CD4-positive, alpha-beta T cell treated with Interleukin-6 at 100 ng/mL for 8 hours (primary cell): ENCODE data around the gene NRP2.

ENCODE experiments used
- DNase-seq: peaks from one replicate; pipeline ENCODE4 v3.0.0-alpha.2; 2020; ENCODE audit warnings: mixed read lengths, low spot score

The NRP2 gene

DNA sequence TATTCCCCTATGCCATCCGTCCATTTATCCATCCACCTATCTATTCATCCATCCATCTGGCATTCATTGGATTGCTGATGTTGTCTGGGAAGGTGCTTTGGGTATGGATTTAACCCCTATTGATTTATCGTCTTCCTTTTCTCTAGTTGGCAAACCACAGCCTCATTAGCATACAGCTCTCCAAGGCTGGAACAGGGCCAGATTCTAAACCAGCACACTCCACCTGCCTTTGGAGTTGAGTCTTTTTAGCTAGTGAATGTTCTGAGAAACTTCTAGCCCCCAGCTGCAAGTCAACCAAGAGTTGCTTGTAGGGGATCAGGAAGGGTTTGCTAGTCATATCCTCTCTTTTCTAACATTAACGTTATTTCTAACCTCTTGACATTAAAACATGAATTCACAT, 90.7 kb downstream of the NRP2 start:
- DNase-seq, result no peak

DNA sequence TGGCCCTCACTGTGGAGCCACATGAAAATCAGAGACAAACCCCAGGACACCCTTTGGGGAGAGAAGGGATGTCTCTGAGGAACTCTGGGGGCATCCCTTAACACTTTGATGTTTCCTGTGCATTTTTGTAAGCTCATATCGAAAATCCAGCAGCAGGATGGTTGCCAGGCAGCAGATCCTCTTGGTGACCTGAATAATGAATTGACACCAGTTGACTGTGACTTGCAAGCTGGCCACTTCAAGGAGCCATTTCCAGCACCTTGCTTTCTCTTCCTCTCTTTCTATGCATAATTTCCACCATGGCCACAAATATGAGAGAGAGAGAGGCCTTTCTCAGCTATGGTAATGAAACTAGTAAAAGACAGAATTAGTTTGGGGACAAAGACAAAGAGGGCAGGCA, 91.7 kb downstream of the NRP2 start:
- no peak for DNase-seq

DNA sequence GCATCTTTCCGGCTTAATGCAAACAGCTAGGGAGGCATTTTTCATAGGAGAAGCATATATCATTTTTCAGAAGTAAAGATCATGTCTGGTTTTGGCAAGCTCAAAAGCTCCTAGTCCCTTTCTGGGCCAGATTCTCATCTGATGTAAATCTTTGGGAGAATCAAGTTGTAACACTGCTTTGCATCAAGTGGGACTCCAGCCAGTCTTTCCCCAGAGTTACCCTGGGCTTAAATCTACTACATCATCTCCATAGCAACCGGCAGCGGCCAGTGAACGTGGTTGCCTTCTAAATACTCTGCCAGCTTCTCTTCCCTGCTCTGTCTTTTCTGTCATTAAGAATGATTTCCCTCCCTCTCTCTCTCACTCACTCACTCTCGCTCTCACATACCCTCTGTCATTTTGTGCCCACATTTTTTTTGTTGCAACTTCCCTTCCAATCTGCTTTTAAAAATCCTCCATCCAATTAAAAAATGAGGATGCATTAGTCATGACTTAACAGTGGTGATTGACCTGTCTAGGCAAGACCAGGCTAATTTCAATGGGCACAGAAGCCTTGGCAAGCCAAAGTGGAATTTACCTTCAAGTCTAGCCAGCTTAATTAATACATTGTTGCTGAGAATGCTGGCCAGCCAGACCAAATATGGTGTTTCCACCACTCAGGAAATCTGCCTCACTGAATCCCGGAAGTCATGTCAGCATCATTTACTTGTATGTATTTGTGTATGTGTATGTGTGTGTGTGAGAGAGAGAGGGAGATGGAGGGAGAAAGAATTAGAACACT, 93.0 kb downstream of the NRP2 start:
- no peak for DNase-seq

DNA sequence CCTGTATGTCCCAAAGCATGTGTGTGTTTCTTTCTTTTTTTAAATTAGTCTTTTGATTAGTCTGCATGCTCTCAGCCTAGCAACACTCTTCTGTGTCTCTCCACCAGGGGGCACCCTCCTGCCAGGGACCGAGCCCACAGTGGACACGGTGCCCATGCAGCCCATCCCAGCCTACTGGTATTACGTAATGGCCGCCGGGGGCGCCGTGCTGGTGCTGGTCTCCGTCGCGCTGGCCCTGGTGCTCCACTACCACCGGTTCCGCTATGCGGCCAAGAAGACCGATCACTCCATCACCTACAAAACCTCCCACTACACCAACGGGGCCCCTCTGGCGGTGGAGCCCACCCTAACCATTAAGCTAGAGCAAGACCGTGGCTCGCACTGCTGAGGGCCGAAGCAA, 93.8 kb downstream of the NRP2 start:
- no peak for DNase-seq

DNA sequence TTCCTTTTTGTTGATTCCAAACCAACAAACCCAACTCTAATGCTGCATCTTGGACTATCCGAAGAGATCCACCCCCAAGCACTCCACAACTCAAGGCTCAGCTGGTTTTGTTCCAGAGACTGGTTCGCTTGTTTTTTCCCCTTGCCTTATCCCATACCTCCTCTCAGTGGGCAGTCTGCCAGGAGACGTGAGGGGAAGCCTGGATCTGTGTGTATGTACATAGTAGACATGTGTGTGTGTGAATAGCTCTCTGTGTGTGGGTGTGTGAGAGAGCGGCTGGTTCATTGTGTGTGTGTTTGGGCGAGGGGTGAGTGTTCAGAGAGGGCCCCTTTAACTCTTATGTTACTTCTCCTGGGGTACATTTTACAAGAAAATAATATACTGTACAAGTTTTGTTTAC, 94.4 kb downstream of the NRP2 start:
- no peak for DNase-seq

DNA sequence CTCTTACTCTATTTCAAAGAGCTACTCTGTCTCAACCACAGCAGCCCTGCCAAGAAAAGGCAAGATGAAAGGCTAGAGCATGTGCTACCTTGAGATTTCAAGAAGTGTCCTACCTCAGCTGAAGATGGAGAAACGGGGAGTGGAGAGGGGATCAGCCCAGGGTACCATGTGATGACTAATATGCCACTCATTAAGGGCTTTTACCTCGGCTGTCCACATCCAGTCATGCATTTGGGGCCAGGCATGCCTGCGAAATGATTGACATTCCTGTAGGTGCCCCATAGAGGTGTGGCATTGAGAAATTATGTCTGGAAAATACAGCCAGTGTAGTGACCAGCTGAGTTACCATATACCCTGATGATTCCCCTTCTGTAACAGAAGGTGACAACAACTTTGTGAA, 96.1 kb downstream of the NRP2 start:
- no peak for DNase-seq

DNA sequence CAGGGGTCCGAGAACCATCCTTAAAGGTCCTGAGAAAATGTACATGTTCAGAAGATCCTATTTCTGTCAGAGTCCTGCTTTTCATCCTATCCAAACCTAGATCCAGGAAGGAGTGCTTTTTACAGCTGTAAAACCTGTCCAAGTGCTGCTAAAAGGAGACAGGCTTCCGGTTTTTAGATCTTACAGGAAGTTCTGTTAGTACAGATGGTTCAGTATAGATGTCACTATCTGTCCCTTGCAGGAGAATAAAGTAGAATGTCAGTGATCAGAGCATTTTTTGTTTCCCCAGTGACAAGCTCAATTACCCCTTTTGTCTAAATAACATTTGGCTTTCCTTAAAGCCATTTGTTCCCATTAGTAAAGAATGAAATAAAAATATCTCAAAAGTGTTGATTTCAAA, 98.3 kb downstream of the NRP2 start:
- DNase-seq, result no peak

DNA sequence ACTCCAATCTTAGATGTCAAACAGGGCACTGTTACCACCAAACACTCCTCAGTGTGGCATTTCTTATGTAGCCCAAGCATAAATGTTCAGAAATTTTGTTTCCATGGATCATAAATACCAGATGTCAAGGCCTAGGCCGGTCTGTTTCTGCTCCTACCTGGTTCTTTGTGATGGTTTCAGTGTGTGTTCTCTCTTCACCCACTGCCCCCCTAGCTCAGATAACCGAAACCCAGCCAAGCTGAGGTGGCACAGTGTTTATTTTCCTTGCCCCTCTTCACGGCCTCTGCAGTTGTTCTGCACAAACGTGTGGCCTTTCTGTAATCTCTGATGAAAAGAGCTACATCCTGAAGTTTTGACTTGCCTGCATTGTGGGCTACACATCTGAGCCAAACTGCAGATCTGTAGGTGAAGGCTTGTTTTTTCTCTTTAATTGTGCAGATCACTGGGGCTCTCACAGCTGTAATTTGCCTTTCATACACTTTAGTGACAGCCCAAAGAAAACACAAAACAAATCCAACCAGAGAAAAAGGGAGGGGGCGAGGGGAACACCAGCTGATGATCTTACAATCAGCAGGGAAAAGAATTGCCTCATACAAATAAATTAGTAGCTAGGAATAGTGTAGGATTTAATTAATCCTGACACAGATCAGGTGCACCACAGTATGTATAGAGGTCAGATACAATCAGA, 99.1 kb downstream of the NRP2 start:
- no peak for DNase-seq

DNA sequence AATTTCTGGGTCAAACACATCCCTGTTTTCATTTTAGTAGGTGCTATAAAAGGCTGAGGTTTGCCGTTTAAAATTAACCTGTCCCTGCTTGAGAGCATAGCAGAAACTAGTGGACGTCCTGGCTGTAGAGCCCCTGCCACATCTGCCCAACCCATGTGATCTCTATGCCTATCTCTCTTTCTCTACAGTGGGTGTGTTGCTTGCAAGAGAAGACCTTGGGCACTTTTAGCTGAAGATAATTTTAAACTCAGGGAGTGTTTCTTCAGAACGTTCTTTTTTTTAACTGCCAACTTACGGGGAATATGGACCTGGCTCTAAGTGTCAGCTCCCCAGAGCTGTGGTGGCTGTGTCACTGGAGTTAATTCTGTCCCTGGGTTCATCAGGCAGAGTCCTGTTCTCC, 100.6 kb downstream of the NRP2 start:
- DNase-seq, result no peak

DNA sequence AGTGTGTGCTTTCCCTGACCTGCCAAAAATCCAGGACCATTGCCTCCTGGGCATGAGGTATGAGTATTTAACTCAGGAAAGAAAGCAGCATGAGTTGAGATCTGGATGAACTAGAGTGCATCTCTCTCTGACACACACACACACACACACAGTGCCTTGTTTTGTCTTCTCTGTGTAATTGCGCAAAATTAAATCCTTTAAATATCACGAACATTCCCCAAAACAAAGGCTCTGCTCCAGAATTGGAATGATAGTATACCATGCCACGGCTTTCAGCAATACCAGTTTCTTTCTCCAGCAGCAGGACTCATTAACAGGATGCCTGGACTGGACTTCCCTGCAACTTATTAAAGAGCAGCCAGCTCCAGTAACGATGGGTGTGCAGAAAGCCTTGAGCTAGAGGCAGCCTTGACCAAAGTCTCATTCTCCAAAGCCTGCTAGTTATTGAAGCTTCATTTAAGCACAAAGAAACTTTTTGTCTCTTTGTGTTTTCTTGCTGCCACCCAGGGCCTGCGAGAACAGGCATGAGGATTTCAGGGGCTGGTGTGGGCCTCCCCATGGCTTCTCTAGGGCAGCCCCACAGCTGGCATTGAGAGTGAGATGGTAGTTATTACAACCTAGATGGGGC, 101.7 kb downstream of the NRP2 start:
- no peak for DNase-seq

DNA sequence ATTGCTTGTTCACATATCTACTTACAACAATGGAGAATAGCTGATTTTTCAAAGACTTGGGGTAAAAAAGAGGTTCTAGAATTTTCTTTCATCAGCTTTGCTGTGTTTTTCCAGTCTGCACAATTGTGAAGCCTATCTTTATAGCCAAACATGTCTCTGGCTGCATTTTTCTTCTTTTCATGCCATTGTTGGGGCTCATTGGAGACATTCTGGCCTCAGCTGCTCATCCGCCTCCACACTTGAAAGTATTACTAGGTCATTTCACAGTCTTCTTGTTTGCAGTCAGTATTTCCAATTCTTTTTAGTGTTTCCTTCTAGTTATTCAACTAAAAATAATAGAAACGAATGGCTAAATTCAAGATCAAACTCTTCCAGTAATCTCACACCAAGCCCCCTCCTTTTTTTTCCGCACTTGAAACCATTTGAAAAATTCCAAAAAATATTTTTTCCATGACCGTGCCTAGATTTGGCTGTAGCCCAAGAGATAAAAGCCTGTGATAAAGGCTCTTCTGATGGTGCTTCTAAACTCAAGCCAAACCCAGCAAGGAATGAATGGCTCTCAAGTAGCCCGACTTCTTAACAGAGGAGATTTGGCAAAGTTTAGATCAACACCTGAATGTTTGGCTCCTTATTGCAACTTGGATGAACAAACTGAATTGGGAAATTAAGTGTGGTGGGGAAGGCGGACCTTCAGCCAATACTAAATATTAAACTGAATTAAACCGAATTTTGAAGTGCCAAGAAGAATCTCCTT, 103.4 kb downstream of the NRP2 start:
- DNase-seq, result no peak

DNA sequence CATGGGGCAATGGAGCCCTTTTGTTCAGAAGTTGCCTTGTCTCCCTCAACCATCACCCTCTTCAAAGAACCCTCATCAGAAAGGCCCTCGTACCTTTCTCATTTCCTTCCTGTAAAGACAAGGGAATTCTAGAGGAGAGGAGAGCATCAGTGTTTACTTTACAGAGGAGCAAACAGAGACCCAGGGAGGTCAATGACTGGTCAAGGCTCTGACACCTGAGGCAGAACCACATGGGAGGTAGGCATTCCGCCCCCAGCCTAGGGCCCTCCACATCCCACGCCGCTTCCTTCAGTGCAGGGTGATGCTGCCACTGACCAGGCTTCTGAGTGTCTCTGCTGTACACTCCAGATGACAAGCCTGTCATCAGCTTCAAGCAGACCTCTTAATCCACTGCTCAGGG, 104.7 kb downstream of the NRP2 start:
- DNase-seq, result no peak

DNA sequence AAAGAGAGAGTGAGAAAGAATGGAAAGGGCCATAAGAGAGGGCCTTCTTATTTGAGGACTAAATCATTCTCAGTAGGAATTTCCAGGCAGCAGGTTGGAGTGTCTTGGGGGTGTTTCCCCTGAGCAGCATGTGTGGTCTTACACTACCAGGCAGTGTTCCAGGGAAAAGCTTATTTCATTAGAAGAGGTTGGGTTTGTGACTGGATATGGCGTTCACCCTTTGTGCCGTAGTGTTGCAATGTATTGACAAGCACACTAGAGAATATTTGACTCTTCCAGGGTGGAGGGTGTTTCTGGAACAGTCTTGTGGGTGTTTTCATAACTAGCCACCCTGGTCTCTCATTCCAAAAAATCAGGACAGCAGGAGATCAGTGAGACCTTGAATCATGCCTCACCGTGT, 105.5 kb downstream of the NRP2 start:
- no peak for DNase-seq

DNA sequence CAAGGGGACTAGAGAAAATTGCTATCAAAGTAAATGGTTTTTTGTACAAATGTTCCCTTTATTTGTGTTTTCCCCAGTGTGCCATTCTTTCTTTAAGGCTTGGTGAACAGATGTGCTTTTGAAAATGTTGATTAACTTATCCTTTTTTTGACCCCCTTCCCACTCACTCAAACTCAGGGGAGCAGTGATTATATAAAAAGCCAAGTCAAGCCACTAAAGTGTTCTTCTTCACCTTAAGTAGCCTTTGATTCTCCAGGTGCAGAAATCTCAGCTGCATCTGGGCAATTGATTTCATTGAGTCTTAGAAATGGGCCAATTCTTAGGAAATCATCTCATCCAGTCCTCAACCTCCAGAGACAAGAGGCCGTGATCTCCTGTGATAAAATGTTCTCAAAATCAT, 107.6 kb downstream of the NRP2 start:
- DNase-seq, result no peak

DNA sequence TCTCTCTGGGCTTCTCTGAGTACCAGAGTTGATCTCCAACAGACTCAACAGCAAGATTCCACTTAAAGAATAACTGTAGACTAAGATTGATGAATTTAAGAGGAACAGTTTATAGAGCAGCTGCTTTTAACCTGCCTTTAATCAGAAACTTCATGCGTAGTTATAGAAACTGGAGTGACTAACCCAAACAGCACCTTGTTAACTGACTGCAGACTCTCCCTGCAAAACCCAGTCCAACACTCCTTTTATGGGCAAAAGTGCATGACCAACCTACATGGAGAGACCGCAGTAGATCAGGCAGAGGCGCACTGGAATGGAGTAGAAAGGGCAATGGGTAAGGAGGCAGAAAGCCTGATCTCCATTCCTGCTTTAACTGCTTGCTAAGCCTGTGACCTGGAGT, 110.6 kb downstream of the NRP2 start:
- DNase-seq, result no peak

DNA sequence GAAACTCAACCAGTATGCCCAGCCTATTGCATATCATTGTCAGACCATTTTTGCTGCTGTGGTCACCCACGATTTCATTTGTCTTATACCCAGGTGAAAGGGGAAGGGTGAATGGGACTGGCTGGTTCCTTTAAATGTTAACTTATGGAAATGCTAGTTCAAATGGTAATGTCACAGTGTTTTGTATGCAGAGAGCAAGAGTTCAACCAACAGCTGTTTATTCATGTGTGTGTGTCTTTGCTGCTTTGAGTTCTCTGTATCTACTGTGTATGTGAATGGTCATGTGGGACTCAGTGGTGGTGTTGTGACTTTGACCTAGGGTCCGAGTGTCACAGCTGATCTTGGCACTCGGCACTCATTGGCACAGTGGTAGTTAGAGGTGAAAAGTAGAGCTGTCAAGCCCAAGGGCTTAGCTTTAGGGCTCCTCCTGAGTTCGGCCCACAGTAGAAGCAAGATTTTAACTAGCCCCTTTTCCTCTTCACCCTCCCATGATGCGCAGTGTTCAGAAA, 114.6 kb downstream of the NRP2 start:
- no peak for DNase-seq

DNA sequence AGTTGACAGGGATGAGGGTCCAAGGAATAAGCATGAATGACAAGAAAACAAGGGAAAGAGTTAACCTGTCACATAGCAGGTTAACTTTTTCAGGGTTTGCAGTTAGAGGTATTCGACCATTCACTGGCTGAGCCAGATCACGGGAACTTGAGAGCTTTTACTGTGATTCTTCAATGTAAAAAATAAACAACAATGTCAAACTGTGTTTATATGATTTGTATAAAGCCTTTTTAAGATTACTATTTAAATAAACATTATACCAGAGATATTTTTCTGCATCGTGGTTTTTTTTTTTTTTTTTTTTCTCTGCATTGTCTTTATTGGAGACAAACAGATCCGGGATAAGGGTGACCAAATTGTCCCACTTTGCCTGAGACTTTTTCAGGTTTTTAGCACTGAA, 115.6 kb downstream of the NRP2 start:
- no peak for DNase-seq

DNA sequence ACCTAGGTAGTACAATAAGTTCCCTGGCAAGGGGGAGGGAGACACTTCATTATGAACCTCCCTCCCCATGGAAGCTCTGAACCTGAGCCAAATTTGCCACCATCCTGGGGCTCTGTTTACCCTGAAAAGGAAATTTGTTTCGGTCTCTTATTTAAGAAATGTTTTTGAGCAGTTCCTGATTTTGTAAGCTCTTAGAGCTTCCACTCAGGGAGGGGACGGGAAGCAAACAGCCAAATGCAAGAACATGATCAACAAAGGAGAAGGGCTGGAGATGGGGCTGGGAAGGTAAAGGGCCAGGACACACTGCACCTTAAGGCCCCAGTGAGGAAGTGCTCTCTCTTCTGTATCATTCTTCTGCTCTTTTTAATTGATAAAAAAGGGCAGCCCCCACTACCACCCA, 117.9 kb downstream of the NRP2 start:
- DNase-seq, result no peak

DNA sequence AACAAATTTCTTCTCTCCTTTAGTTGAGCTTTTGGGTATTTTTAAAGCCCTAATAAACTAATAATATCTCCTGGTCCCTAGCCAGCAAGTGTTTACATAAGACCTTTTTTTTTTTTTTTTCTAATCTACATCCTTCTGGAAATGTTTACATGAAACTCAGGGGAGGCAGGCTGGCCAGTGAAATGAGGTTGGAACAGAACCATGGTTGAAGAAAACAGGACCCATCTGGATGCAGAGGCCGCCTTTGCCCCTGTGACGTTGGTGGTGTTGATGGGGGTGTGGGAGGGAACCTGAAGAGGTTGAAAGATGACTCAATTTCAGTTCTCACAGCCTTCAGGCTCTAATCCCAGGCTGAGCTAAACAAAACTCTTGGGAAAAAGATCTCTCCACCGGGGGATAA, 118.5 kb downstream of the NRP2 start:
- DNase-seq, result no peak

DNA sequence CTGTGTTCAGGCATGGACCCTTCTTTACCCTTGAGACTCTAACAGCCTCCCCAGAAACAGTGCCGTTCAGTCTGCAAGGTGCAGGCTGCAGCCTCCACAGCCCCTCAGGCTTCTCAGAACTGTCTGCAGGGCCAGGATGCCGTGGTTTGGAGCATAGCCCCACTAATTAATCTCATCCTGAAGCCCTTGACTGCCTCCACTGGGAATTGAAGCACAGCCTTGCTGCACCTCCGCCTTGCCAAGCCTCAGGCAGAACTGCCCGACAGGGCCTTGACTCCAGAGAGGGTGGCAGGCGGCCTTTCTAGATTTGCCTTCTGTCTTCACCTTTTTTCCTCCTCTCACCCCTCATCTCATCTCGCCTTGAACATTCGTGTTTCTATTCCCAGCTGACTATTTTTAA, 119.8 kb downstream of the NRP2 start:
- no peak for DNase-seq

DNA sequence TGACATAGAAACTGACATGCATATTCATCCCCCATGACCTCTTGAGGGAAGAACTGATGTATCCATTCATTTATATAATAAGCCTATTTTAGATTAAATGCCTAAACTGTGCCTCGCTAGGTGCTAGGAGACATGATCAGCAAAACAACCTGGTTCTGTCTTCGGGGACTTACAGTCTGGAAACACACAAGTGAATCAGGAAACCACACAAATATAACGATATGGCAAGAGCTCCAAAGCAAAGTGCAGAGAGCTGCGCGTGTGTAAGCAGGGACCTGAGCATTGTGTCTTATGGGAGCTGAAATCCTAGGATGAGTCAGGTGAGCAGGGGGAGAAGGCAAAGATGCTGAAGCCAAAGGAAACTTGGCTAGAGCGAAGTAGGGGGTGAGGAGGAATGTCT, 120.6 kb downstream of the NRP2 start:
- DNase-seq, result no peak

DNA sequence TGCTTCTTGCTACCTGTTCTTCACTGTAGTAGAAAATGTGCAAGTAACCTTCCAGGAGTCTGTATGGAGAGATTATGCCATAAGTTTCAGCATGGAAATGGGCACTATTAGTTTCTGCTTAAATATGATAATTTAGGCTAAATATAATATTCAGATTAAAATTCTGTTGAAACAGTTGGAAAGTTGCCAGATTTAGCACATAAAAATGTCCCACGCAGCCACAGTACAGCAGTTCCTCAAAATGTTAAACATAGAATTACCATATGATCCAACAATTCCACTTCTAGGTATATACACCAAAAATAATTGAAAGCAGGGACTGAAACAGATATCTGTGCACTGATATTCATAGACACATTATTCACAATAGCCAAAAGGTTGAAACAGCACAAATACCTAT, 121.2 kb downstream of the NRP2 start:
- no peak for DNase-seq

DNA sequence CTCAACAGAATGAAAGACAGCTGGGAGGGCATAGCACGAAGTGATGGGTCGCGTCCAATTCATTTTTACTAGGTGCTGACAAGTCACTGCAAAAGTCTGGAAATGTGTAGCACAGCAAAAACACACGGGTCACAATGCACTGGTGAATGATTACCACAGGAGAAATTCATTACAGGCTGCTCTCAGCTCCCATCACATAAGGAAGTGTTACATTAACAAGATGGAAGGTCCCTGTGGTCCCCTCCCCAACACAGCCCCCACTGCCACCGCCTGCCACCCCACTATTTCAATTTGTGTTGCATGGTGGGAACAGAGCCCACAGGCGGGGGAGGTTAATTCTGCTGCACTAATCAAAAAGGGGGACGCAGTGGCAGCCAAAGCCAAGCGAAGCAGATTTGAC, 122.8 kb downstream of the NRP2 start:
- DNase-seq, result no peak
